Mucosa of descending colon (tissue), 3 donors: ENCODE results near the gene PIM3. TPM values are rescaled to one million over a fixed set of nuclear protein-coding genes. Genes with fewer than 3 reads are reported as not detected.

Experiments used
- ATAC-seq: fragments of 200-7000 bp; cut with Tn5 transposase; one replicate; pipeline ENCODE4 v1.9.1; 2020; ENCODE audit warnings: mild to moderate bottlenecking, moderate library complexity
- DNase-seq, 3 donors: peaks; one replicate each; pipeline ENCODE4 v3.0.0-alpha.2; 2020
- H3K36me3 ChIP-seq: fragments of 200-600 bp; one replicate; pipeline ENCODE4 v1.8.0; 2021; ENCODE audit warnings: low read depth, mild to moderate bottlenecking
- H3K4me1 ChIP-seq: fragments of 200-600 bp; one replicate; pipeline ENCODE4 v1.8.0; 2021; ENCODE audit warnings: low read depth, mild to moderate bottlenecking
- H3K4me3 ChIP-seq: fragments of 200-600 bp; one replicate; pipeline ENCODE4 v1.8.0; 2021; ENCODE audit warnings: mild to moderate bottlenecking
- H3K9me3 ChIP-seq: fragments of 200-600 bp; one replicate; pipeline ENCODE4 v1.8.0; 2021; ENCODE audit warnings: mild to moderate bottlenecking
- CTCF ChIP-seq: fragments of 200-600 bp; IDR thresholded peaks from one replicate; pipeline ENCODE4 v1.8.0; 2022; ENCODE audit warnings: antibody characterized with exemption, mild to moderate bottlenecking
- intact Hi-C, 2 donors: fragments of 100-400 bp; cut with DNase I in 1 of 2; cut with micrococcal nuclease in 1 of 2; formaldehyde crosslinking; loops; one replicate each; pipeline versions ENCODE4 v1.11.0 to v1.11.1; 2022; cut with DNase I, micrococcal nuclease
- total RNA-seq, 3 donors: library from RNA; stranded (reverse); fragmentation: NEBNext Ultra II Directional in 2 of 3; extraction: Animal tissue kit (Norgen Biotek cat#: 25700) in 2 of 3; gene quantifications; one replicate each; pipeline versions ENCODE4 v1.2.1 to v1.2.4, GENCODE V29; 2021 to 2023
- donor health status: DM: no; HTN: no; CAD: no; lungs with moderate emphysema.
- donor health status: DM: no; HTN: no; CAD: no.
- donor health status: DM: no; HTN: yes; CAD: no.

Gene PIM3
- total RNA-seq, 3 donors from 2014 or later = 56.4 to 106 (median 58.7) TPM

GRCh38 chr22:49991167-49991566 lies 30.6 kb downstream of the PIM3 start:
- intact Hi-C loops = no loop called here
- no peak overlapping the region for H3K4me3 ChIP-seq
- H3K9me3 ChIP-seq = peaks cover 13% of the 10 kb centered on the region
- ATAC-seq = no peak
- H3K36me3 ChIP-seq = no peaks in the 10 kb centered on the region
- no peak for TF ChIP-seq CTCF
- no peak for DNase-seq
- H3K4me1 ChIP-seq = peaks cover 9% of the 10 kb centered on the region

GRCh38 chr22:49991907-49992533 lies 31.4 kb downstream of the PIM3 start:
- intact Hi-C loops = no loop called here
- ATAC-seq = no peak
- no peak for TF ChIP-seq CTCF

GRCh38 chr22:49992921-49993648 lies 32.5 kb downstream of the PIM3 start:
- intact Hi-C loops = no loop called here

More at GRCh38 chr22:49991907-49992533, 31.4 kb downstream of the PIM3 start:
- Histone ChIP-seq H3K4me3 (no peak overlapping the region), H3K36me3 (no peaks in the 10 kb centered on the region), H3K4me1 (peaks cover 17% of the 10 kb centered on the region), H3K9me3 (peaks cover 10% of the 10 kb centered on the region)
- no peak for DNase-seq

GRCh38 chr22:49993649-49994360 lies 33.2 kb downstream of the PIM3 start:
- no peaks in the 10 kb centered on the region for H3K36me3 ChIP-seq
- no peak overlapping the region for H3K4me3 ChIP-seq
- H3K9me3 ChIP-seq = peaks cover 10% of the 10 kb centered on the region
- DNase-seq (no peak), ATAC-seq (no peak)
- no peak for TF ChIP-seq CTCF
- intact Hi-C loops = no loop called here
- H3K4me1 ChIP-seq = peaks cover 18% of the 10 kb centered on the region

More at GRCh38 chr22:49992921-49993648, 32.5 kb downstream of the PIM3 start:
- peaks cover 10% of the 10 kb centered on the region for H3K9me3 ChIP-seq
- DNase-seq = peak; percentile 82 to 89 (median 86)
- ATAC-seq = peak; percentile 79
- peaks cover 18% of the 10 kb centered on the region for H3K4me1 ChIP-seq
- no peaks in the 10 kb centered on the region for H3K36me3 ChIP-seq
- H3K4me3 ChIP-seq = no peak overlapping the region
- TF ChIP-seq CTCF = peak; percentile 71

DNA sequence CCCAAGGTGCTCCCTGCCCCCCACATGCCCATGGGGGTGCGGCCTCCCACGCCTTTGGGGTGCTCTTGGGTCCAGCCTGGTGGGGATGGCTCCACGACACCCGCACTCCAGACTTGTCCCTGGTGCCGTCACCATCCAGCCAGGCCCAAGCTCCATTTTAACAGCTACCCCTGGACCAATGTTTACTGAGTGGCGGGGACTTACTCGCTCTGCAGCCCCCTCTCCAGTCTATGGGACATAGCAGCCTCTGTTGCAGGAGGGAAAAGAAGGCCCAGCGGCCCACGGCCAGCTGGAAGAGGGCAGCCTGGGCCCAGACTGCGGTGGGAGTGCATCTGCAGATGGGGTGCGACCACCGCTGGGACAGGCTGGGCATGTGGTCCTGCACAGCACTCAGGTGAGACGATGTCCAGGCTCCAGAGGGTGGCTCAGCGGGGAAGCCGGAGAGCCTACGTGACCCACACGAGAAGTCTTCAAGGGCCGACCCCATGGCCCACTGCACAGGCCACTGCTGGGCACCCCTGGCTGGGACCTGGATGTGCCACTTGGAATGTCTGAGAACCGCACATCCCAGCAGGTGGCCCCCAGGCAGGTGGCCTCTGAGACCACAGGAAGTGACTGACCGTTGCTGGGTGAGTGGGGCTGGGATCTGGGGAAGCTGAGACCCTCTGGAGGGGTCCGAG lies 33.9 kb downstream of the PIM3 start:
- intact Hi-C loops = no loop called here
- peaks cover 10% of the 10 kb centered on the region for H3K9me3 ChIP-seq
- peaks cover 18% of the 10 kb centered on the region for H3K4me1 ChIP-seq
- ATAC-seq (no peak), DNase-seq (peak in 1 of 3 donors; percentile 25)
- H3K4me3 ChIP-seq = no peak overlapping the region
- TF ChIP-seq CTCF = no peak
- H3K36me3 ChIP-seq = no peaks in the 10 kb centered on the region
